Psoas muscle (tissue), 8 donors: Measurements from ENCODE around the gene NDUFS8. TPM values are rescaled to one million over a fixed set of nuclear protein-coding genes. Genes with fewer than 3 reads are reported as not detected.

Source experiments
- ATAC-seq, 4 donors: fragments of 200-7000 bp; cut with Tn5 transposase; one replicate each; pipeline ENCODE4 v1.9.1; 2020; ENCODE audit warnings: moderate library complexity in 3 of 4, mild to moderate bottlenecking in 2 of 4
- DNase-seq, 2 donors: peaks; one replicate each; pipeline ENCODE4 v3.0.0-alpha.2; 2020
- H3K27ac ChIP-seq: fragments of 200-600 bp; one replicate; pipeline ENCODE4 v1.8.0; 2022
- H3K27me3 ChIP-seq, 3 donors: fragments of 200-600 bp in 1 of 3; one replicate each; pipeline versions ENCODE4 v1.6.1 to v1.8.0; 2013 to 2022; ENCODE audit warnings: low read length in 2 of 3, mild to moderate bottlenecking in 2 of 3, moderate library complexity in 1 of 3; ENCODE audit not compliant: insufficient read depth in 3 of 3
- H3K36me3 ChIP-seq, 2 donors: fragments of 200-600 bp in 1 of 2; one replicate each; pipeline versions ENCODE4 v1.6.1 to v1.8.0; 2013 to 2022; ENCODE audit warnings: low read depth in 1 of 2, mild to moderate bottlenecking in 1 of 2, moderate library complexity in 1 of 2; ENCODE audit not compliant: insufficient read depth in 1 of 2
- H3K4me1 ChIP-seq: fragments of 200-600 bp; one replicate; pipeline ENCODE4 v1.8.0; 2022
- H3K4me3 ChIP-seq: fragments of 200-600 bp; one replicate; pipeline ENCODE4 v1.8.0; 2022; ENCODE audit warnings: mild to moderate bottlenecking
- H3K9me3 ChIP-seq: fragments of 200-600 bp; one replicate; pipeline ENCODE4 v1.8.0; 2022
- CTCF ChIP-seq: fragments of 200-600 bp; IDR thresholded peaks from one replicate; pipeline ENCODE4 v1.8.0; 2022; ENCODE audit warnings: antibody characterized with exemption
- WGBS, 3 donors: extraction: QIAGEN DNeasy Blood & Tissue Kit; methylation state at CpG; one replicate each; pipeline versions ENCODE4 v1.1.6 to v1.1.7; 2013; 5-methylcytosine and 5-hydroxymethylcytosine counted together
- intact Hi-C, 2 donors: fragments of 100-400 bp; cut with DNase I; formaldehyde crosslinking; loops; one replicate each; pipeline versions ENCODE4 v1.11.0 to v1.14.2; 2022
- polyA plus RNA-seq, 3 donors: library from polyadenylated mRNA; stranded (reverse); fragments of 200-250 nt; gene quantifications; one replicate each; pipeline ENCODE4 v1.2.3, GENCODE V29; 2013
- total RNA-seq, 4 donors: library from RNA; stranded (reverse); fragmentation: NEBNext Ultra II Directional in 2 of 4; extraction: Animal tissue kit (Norgen Biotek cat#: 25700) in 2 of 4; gene quantifications; one replicate each; pipeline versions ENCODE4 v1.2.1 to v1.2.4, GENCODE V29; 2021 to 2023
- donor health status: healthy with polysubstance abuse.
- donor health status: DM: no; HTN: no; CAD: no; lungs with moderate emphysema.
- donor health status: Bipolar disorder and iron deficiency.
- donor health status: healthy.
- donor health status: DM: yes; HTN: yes; CAD: no.
- donor health status: DM: no; HTN: no; CAD: no.
- donor health status: DM: no; HTN: no; CAD: no.
- donor health status: DM: yes; HTN: yes; CAD: no.

NDUFS8 gene
- total and polyA plus RNA-seq, 7 donors: 193 to 390 (median 257) TPM

DNA sequence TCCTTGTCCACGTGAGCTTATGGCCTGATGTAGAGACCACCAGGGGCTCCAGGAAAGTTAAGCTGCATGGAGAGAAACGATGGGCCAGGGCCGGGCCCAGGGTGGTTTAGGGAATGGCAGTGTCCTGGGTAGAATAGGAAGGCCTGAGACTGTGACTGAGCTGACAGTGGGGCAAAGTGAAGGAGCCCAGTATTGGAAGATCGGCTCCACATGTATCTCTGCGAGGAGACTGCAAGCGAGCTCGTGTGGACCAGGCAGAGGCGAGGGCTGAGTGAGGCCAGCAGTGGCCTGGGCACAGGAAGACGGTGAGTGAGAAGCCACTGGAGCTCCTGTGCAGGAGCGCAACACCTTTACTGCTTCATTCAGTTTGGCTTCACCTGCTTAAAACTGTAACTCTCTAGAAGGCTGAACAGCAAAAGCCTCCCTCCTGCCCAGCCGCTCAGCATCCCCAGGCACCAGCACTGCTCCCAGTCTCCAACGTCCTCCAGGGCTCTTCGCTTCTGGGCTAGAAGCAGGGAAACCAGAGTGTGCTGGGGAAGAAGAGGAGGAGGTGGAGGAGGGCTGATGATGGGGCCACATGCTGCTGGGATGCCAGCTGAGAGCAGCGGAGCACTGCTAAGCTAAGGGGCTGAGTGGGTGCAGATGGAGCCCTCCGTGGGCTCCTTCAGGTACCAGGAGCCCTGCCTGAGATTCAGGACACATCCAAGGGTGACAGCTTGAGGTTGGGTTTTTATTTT lies 21.8 kb downstream of the NDUFS8 start:
- Histone ChIP-seq H3K9me3 (no peaks in the 10 kb centered on the region), H3K27ac (no peak overlapping the region), H3K36me3 (peaks cover 0 to 29% of the 10 kb centered on the region in 2 donors), H3K4me3 (no peak overlapping the region), H3K4me1 (no peaks in the 10 kb centered on the region), H3K27me3 (no peaks in the 10 kb centered on the region)
- TF ChIP-seq CTCF: no peak
- DNase-seq (no peak), ATAC-seq (no peak)
- intact Hi-C loops: no loop called here
- 86 to 88% (median 86%) methylated on average over 15 of the region's 15 CpGs for WGBS, 3 donors

DNA sequence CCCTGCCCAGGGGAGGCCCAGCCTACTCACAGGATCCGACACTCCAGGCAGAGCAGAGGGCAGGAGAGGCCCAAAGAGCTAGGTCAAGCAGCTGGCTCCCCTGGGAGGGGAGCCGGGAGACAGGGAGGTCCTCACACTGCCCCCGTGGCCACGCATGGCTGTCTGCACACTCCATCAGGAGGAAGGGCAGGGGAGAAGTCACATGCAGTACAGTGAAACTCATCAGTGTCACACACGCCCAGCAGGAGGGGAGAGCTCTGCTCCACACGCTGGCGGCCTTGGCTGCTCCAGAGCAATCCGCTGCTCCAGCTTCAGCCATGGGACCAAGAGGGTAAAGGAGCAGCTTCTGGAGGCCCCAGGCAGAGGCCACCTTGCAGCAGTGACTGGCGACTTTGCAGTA lies 22.6 kb downstream of the NDUFS8 start:
- no peaks in the 10 kb centered on the region for H3K9me3 ChIP-seq
- 64 to 69% (median 68%) methylated on average over 9 of the region's 9 CpGs for WGBS, 3 donors
- H3K36me3 ChIP-seq: peaks cover 0 to 37% of the 10 kb centered on the region in 2 donors
- no peaks in the 10 kb centered on the region for H3K27me3 ChIP-seq
- no peak overlapping the region for H3K4me3 ChIP-seq
- no peaks in the 10 kb centered on the region for H3K4me1 ChIP-seq
- no peak for TF ChIP-seq CTCF
- DNase-seq (peak in 1 of 2 donors; percentile 61), ATAC-seq (no peak)
- intact Hi-C loops: no loop called here
- no peak overlapping the region for H3K27ac ChIP-seq

DNA sequence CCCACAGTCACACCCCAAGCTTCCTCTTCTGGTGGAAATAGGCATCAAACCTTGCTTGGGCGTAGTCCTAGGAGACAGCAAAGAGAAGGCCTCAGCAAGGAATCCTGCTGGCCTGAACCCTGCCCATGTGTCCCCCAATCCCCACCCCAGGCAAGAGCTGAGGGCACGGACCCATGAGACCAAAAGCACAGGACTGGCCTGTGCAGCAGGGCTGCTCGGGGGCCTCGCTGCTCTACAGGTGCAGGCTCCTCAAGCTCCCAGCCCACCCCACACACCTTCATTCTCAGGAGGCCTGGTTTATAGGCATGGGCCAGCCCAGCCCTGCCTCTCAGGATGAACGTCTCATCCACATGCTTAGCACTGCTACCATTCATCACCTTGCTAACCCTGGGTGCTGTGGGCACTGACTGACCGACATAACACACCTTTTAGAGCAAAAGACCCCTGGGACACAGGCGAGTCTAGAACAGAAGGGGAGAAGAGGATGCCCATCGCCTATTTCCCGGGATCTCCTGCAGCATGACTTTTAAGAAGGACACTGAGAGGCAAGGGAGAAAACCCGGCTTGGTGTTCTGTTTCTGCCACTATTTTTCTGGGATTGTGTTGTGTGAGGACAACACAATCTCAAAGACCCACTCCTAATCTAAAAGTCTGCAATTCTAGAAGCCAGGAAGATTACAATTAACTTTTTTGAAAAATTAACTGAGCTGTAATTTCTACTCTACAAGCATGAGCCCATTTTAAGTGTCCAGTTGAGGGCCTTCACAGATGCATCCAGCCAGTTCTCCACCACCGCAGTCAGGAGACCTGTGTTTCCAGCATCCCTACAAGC lies 23.7 kb downstream of the NDUFS8 start:
- Histone ChIP-seq H3K27ac (no peak overlapping the region), H3K4me3 (no peak overlapping the region), H3K36me3 (peaks cover 0 to 44% of the 10 kb centered on the region in 2 donors), H3K27me3 (no peaks in the 10 kb centered on the region), H3K9me3 (no peaks in the 10 kb centered on the region), H3K4me1 (no peaks in the 10 kb centered on the region)
- no peak for TF ChIP-seq CTCF
- intact Hi-C loops: no loop called here
- whole genome bisulfite sequencing, 3 donors: 88 to 95% (median 95%) methylated on average over 10 to 11 of the region's 11 CpGs
- DNase-seq (no peak), ATAC-seq (no peak)

DNA sequence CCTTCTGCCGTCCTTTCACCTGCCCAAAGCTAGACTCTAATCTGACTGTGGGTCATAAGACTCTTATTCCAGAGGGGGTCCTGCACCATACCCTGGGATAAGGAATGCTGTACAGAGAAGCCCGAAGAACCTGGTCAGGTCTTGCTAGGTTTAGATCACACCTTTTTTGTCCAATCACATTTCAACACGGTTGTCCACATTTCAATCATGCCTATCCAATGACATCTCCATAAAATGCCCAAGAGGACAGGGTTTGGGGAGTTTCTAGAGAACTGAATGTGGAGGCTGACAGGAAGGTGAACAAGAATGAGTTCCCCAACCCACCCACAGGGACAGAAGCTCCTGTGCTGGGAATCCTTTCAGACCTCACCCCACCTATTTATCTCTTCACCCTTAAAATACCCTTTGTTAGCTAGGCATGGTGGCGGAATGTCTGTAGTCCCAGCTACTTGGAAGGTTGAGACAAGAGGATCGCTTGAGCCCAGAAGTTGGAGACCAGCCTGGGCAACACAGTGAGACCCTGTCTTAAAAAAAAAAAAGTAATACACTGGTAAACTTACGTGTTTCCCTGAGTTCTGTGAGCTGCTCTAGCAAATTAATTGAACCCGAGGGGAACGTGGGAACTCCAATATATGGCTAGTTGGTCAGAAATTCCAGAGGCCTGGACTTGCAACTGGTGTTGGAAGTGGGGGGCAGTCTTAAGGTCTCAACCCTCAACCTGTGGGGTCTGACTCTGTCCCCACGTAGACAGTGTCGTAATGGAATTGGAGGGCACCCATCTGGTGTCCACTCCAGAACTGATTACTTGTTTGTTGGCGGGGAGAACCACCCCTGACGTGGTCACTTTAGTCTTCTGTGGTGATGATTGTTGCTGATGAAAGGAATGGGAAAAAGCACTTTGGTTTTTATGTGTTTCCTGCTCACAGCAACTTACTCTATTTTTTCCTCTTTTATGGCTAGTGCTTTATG lies 26.1 kb downstream of the NDUFS8 start:
- intact Hi-C loops: no loop called here
- H3K27me3 ChIP-seq: no peaks in the 10 kb centered on the region
- H3K27ac ChIP-seq: no peak overlapping the region
- DNase-seq (no peak), ATAC-seq (no peak)
- H3K9me3 ChIP-seq: no peaks in the 10 kb centered on the region
- TF ChIP-seq CTCF: no peak
- 92 to 95% (median 92%) methylated on average over 12 of the region's 12 CpGs for WGBS, 3 donors
- H3K36me3 ChIP-seq: peaks cover 3 to 58% of the 10 kb centered on the region in 2 donors
- H3K4me1 ChIP-seq: no peaks in the 10 kb centered on the region
- no peak overlapping the region for H3K4me3 ChIP-seq
